Measurements from ENCODE around the gene HS6ST3.
"Not testable (repeated sequence)": the region's sequence is repeated elsewhere in the genome, so short reads cannot be mapped to it uniquely, and the experiment has no call there.

Gene HS6ST3

DNA sequence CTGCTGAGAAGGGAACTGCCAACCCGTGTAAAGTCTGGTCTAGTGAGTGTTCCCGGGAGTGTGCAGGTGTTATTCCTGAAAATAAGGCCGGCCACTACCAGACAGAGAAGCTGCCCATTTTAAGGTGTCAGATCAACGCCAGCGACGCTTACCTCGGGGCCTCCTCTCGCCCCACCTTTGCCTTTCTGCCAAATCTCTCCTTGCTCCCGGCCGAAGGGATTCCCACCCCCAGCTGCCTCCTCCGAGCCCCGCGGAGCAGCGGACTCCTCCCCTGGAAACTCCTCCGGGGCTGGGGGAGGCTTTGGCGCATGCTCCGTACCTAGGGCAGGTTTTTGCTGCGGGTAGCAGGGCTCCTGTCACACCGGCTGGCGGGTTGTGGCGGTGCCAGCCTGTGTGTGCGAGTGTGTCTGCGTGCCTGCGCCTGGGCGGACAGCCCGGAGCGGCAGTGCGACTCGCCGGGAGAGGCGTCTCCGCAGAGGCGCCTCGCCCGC lies at the start of gene HS6ST3:
Gene HS6ST3 (plus strand): TSS at position 359 of the 491 bp plus-strand sequence.
- no peak for DNase-seq (ENCODE audit: low read depth in 2 of 2)

DNA sequence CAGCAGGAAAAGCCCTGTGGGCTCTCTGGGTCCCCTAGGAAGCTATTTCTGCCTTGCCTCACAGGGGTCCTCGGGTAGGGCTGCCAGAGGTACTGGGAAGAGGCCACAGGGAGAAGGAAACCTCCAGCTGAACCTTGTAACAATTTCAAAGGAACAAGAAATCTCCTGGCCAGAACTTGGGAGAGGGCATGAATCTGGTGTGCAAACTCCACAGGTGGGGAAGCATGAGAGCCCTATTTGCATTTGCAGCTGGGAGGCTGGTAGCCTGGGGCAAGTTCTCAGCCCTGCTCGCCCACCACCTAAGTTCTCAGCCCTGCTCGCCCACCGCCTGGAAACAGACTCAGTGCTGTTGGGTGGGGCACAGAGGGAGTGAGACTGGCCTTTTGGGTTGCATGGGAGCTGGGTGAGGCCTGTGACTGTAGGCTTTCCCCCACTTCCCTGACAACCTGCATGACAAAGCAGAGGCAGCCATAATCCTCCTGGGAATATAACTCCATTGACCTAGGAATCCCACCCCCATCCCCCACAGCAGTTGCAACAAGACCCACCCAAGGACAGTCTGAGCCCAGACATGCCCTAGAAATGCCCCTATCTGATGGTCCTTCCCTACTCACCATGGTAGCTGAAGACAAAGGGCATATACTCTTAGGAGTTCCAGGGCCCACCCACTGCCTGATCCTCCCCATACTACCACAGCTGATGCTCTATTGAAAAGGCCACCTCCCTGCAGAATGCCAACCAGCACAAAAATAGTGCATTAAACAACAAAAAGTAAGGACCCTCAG lies 48.4 kb upstream of the HS6ST3 start:
- DNase-seq (ENCODE audit: low read depth in 2 of 2) = no peak

DNA sequence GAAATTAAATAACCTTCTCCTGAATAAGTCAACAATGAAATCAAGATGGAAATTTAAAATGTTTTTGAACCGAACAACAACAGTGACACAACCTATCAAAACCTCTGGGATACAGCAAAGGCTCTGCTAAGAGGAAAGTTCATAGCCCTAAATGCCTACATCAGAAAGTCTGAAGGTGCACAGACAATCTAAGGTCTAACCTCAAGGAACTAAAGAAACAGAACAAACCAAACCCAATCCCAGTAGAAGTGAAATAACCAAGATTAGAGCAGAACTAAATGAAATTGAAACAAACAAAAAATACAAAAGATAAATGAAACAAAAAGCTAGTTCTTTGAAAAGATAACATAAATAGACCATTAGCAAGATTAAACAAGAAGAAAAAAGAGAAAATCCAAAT lies 45.7 kb upstream of the HS6ST3 start:
- DNase-seq (ENCODE audit: low read depth in 2 of 2) = no peak

DNA sequence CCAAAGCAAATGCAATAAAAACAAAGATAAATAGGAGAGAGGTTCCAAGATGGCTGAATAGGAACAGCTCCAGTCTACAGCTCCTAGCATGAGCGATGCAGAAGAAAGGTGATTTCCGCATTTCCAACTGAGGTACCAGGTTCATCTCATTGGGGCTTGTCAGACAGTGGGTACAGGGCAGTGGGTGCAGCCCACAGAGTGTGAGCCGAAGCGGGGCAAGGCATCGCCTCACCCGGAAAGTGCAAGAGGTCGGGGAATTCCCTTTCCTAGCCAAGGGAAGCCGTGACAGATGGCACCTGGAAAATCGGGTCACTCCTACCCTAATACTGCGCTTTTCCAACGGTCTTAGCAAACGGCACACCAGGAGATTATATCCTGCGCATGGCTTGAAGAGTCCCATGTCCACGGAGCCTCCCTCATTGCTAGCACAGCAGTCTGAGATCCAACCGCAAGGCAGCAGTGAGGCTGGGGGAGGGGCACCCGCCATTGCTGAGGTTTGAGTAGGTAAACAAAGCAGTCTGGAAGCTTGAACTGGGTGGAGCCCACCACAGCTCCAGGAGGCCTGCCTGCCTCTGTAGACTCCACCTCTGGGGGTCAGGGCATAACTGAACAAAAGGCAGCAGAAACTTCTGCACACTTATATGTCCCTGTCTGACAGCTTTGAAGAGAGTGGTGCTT lies 43.3 kb upstream of the HS6ST3 start:
- DNase-seq (ENCODE audit: low read depth in 2 of 2) = not testable (repeated sequence)

DNA sequence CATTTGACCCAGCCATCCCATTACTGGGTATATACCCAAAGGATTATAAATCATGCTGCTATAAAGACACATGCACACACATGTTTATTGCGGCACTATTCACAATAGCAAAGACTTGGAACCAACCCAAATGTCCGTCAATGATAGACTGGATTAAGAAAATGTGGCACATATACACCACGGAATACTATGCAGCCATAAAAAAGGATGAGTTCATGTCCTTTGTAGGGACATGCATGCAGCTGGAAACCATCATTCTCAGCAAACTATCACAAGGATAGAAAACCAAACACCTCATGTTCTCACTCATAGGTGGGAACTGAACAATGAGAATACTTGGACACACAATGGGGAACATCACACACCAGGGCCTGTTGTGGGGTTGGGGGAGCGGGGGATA lies 39.0 kb upstream of the HS6ST3 start:
- DNase-seq (ENCODE audit: low read depth in 2 of 2) = not testable (repeated sequence)

DNA sequence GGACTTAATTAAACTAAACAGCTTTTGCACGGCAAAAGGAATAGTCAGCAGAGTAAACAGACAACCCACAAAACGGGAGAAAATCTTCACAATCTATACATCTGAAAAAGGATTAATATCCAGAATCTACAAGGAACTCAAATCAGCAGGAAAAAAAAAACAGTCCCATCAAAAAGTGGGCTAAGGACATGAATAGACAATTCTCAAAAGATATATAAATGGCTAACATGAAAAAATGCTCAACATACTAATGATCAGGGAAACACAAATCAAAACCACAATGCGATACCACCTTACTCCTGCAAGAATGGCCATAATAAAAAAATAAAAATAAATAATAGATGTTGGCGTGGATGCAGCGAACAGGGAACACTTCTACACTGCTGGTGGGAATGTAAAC lies 38.4 kb upstream of the HS6ST3 start:
- DNase-seq (ENCODE audit: low read depth in 2 of 2) = not testable (repeated sequence)

DNA sequence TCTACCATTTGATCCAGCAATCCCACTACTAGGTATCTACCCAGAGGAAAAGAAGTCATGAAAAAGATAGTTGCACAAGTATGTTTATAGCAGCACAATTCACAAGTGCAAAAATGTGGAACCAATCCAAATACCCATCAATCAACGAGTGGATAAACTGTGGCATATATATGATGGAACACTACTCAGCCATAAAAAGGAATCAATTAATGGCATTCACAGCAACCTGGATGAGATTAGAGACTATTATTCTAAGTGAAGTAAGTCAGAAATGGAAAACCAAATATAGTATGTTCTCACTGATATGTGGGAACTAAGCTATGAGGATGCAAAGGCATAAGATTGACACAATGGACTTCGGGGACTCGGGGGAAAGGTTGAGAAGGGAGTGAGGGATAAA lies 38.0 kb upstream of the HS6ST3 start:
- DNase-seq (ENCODE audit: low read depth in 2 of 2) = not testable (repeated sequence)

DNA sequence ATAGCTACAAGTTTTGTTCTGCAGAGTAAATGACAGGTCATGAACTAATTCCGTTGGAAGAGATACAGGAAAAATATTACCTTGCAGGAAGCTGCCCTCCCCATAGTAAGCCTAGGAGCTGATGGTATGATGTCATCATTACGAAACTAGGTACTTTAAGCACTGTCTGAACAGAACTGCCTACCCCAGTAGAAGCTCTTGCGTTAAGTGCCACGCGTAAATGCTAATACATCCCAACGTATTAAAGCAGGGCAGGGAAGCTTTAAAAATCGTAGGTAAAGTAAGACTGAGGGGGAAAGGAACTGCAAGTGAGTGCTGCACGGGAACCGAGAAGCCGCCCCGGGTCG lies 37.3 kb upstream of the HS6ST3 start:
- no peak for DNase-seq (ENCODE audit: low read depth in 2 of 2)

DNA sequence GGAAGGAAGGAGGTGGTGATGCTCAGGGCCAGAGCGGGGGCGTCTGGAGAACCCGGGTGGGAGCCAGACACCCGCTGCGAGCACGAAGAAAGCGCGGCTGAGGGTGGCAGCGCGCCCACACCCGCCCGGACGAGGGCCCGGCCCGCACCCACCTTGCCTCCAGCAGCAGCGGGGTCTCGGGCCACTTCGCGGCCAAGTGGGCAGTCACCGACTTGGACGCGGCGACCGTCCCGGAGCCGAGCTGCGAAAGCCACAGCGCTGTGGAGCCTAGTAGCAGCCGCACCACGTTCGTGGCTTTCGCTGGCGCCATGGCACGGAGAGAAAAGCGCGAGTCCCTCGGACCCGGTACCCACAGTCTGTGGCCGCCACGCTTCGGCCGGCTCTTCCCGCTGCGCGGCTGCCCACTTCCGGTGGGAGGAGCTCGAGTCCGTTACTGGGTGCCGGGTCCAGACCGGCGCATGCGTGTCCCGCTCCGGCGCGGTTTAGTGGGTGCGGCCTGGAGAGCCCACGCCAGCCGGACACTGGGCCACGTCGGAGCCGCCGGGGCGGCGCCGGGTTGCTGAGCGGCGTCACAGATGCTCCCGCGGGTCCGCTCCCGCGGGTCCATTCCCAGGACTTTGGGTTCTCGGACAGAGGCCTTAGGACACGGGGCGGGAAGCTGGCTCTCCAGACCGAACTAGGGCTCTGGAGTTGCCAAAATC lies 36.8 kb upstream of the HS6ST3 start, which contains the start of gene UGGT2:
Gene UGGT2 (minus strand): TSS at position 399 of the 701 bp plus-strand sequence. CDS start 89 bp downstream, at position 310.
- no peak for DNase-seq (ENCODE audit: low read depth in 2 of 2)

DNA sequence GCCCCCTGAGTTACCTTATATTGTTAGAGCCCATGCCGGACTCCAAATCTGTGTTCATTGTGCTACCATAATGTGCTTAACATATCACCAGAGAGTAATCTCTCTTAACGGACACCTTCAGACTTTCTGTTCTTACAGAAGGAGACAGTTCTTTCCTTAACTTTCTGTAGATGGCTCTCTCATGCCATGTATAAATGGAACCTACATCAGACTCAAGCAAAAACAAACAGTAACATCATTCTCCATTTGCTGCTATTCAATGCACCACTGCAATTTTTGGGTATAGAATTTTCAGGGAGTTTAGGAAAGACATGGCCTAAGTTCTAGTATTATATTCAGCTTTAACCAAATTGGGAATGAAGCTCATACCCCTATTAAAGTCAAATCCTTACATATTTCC lies 24.1 kb upstream of the HS6ST3 start:
- DNase-seq (ENCODE audit: low read depth in 2 of 2) = no peak

DNA sequence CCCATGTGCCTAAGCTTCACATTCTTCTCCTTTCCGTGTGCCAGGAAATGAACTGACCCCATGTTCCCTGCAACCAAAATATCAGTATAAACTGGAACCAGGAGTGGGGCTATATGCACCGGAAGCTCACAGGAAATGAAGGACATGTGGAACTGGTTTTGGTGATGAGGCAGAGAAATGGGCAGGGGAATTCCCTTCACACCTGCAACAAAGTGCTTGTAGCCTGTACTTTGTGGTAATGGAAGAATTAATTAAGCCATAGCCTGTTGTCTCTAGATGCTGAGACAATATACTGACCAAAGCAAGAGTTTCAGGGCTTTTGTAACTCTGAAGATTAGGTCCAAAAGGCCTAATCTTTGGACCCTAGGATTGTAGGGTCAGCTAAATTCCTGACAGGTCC lies 21.2 kb upstream of the HS6ST3 start:
- DNase-seq (ENCODE audit: low read depth in 2 of 2) = no peak

DNA sequence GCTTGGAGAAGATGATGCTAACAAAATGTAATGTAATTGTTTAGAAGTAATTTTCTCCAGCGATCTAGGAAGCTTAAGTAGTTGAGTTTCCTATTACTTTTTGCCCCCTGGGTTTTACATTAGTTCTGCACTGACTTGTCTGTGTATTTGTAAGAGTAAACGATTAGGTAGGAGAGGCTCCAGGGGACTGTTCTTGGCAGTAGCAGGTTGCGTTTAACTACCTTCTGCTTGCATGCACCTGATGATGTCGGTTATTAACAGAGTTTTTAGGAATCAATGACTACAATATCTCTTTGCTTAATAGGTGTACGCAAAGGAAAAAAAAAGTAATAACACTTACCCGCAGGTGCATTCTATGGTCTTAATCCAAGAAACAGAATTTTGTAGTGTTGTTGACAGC lies 18.4 kb upstream of the HS6ST3 start:
- no peak for DNase-seq (ENCODE audit: low read depth in 2 of 2)

DNA sequence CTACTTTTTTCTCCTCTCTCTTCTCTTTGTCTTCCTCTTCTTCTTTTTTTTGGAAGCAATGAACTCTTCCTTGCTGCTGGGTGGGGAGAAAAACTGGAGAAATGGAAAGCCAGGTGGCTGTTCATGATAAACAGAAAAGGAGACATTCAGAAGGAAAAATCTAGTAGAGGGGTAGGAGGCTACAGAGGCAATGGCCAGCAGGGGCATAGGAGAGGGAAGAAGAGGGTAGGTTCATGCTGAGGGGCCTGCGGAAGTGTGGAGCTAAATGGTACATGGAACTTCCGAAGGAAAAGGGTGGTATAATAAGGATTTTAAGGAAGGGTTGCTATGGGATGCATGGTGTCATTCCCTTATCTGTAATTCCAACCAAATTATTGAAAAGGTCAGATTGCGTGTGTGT lies 17.5 kb upstream of the HS6ST3 start:
- DNase-seq (ENCODE audit: low read depth in 2 of 2) = no peak

DNA sequence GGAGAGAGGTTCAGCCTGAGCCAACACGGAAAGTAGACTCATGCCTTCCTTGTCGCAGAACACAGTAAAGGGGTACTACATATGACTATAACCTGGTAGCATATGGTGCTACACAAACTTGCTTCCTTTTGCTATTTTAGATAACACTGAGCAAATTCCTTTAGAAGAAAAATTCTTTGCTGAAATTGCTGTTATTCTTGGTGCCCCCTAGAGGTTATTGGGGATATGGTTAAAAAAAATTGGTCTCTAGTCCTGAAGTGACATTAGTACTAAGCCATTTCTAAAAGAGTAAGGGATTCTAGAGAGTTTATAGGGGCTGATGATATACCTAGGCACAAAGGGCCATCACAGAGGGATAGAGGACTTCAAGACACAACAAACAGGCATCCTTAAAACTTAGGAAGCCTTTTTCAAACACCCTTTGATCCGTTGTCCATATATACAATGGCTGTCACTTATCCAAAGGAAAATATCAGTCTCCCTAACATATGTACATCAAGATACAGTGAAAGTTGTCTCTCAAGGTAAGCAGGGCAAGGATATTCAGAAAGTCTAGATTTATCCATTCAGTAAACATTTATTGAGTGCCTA lies 13.9 kb upstream of the HS6ST3 start:
- DNase-seq (ENCODE audit: low read depth in 2 of 2) = no peak

DNA sequence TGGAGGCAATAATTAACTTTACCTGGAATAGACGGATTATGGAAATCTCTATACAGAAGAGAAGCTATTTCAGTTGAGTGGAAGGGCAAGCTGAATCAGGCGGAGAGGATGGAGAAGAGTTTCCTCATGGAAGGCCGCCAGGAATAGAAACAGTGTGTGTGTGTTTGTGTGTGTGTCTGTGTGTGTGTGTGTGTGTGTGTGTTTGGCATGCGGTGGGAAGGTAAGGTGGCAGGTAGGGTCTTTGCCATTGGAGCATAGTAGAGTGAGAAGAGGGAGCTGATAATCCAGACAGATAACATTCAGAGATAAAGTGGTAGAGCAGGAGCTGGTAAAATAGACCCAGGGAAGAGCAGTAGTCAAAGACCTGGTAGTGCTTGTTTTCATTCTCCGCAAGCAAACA lies 9.2 kb upstream of the HS6ST3 start:
- DNase-seq (ENCODE audit: low read depth in 2 of 2) = no peak

DNA sequence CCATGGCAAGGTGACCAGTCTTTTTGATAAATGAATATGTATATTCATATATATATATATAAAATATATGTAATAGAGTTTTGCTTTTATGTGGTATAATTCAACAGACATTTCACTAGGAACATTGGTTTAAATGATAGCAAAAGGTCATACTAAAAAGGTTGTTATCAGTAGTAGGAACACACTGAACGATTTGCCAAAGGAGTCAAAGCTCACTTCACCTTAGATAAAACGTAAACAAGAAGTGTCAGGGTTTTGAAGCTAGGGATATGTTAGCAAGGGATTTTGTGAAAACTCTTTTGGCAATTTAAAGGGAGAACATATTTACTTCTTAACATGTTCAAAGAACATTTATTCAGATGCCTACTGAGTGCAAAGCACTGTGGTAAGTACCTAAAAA lies 8.0 kb upstream of the HS6ST3 start:
- no peak for DNase-seq (ENCODE audit: low read depth in 2 of 2)

DNA sequence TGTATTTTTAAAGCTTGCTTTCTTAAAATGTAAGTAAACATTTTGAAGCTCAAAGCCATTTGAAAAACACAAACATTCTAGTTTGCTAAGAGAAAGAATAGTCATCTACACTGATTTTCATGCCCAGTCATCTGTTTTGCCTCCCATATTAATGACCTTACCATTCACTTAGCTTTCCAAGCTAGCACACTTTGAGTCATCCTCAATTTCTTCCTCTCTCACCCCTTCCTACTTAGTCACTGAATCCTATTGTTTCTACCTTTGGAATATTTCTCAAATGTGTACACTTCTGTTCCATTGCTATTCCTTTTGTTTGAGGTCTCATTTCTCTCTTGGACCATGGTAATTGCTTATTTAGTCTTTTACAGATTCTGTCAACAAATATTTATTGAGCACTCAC lies 7.3 kb upstream of the HS6ST3 start:
- no peak for DNase-seq (ENCODE audit: low read depth in 2 of 2)

DNA sequence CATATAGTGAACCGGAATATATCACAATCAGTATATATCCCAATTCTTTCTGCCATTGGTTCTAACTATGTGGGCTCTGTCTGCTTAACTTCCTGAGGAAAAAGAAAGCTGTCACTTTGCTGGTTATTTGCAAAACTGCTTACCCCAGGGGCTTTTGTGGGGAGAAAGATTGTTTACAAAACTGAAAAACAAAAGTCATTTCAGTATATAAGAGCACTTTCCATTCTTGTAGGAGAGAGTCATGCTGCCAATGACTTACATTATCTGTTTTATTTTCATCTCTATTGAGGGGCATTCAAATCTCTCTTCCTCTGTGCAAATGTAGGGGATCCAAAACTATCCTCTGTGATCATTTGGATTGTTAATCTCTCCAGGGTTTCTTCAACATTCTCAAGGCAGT lies 3.2 kb upstream of the HS6ST3 start:
- no peak for DNase-seq (ENCODE audit: low read depth in 2 of 2)

DNA sequence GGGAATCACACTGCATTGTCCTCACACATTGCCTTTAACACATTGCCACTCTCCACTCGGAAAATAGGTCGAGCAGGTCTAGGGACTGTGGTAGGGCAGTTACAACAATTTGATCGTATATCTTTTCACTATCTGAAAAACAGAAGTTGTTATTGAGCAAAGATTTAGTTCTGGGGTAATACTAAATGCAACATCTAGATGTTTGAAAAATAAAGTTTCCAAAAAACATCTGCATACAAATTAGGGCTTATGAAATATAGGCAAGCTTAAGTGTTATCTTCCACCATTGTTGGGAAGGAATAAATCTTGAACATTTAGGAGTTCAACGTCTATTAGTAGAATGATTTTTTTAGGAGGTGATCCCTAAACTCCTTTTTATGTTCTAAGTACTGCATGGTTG lies 768 bp upstream of the HS6ST3 start:
- DNase-seq (ENCODE audit: low read depth in 2 of 2) = no peak

DNA sequence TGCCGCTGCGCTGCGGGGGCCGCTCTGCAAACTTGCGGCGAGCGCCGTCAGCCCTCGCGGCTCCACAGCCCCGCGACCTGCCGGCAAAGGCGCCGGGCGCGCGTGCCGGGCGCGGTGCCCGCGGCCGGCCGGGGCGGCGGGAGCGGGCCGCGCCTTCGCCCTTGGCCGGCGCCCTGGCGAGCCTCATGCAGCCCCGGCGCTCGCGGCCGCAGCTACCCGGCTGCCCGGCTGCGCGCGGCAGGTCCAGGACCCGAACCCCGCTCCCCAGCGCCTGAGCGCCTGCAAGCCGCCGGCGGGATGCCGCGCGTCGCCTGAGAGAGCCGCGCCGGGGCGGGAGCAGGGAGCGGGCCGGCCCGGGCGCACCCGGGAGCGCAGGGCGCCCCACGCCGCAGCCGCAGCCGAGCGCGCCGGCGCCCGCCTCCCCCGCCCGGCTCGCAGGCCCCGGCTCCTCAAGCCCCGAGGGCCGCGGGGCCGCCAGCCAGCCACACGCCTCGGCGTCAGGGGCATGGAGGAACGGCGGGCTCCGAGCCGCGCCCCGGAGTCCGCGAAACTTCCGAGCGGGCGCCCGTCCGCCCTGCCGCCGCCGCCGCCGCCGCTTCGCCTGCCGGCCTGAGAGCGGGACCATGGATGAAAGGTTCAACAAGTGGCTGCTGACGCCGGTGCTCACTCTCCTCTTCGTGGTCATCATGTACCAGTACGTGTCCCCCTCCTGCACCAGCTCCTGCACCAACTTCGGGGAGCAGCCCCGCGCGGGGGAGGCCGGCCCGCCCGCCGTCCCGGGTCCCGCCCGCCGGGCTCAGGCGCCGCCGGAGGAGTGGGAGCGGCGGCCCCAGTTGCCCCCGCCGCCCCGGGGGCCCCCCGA lies 564 bp downstream of the HS6ST3 start:
- DNase-seq (ENCODE audit: low read depth in 2 of 2) = no peak

Measured in stimulated activated CD4-positive, alpha-beta T cell treated with anti-CD3 and anti-CD28 coated beads, Interleukin-1b, Interleukin-23, amount 100 ng/mL, for 1 hour (primary cell).